ENCODE measurements around the gene GPR26. TPM values are rescaled to one million over a fixed set of nuclear protein-coding genes. Genes with fewer than 3 reads are reported as not detected.

Gene GPR26
- total RNA-seq, 1 experiment from 2014 or later: 0.07 TPM

DNA sequence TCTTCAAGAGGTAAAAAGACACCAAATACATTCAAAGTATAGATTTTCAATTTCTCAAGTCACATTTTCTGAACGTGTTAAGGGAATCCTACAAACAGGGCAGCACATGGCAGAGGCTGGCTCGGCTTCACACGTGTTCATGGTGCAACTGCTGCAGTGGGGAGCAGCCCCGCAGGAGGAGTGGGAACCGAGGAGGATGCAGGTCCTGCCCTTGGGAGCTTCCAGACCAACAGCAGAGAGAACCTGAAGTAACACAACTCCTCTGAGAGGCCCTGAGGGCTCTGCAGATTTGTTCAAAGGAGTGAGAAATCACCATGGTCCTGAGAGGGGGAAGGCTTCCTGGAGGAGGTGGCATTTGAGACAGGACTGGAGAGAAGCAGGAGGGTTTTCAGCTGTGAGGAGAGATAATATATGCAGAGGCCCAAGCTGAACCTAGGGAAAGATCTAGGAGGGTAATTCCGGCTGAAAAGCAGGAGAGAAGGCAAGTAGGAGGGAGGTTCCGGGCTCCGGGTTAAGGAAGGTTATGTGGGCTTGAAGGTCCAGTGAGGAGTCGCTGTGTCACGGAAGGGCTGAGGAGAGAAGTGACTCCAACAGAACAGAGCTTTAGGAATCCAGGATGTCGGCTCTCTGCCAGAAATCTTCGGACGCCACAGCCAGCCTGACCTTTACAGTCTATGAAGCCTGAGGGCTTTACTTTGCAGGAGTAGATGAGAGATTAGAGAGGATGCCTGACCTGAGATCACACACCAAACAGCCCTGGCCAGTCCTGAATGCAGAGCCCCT, 77.5 kb downstream of the GPR26 start:
- Histone ChIP-seq H3T11ph (ENCODE audit: low read length) (no peak overlapping the region), H3K14ac (ENCODE audit: insufficient read depth, low read length) (no peak overlapping the region; the same call in 1 of the 2 replicates), H2AK5ac (ENCODE audit: insufficient read length, low read length) (no peak overlapping the region), H3K18ac (ENCODE audit: insufficient read length, low read depth, low read length) (no peak overlapping the region), H3K27me3 (ENCODE audit: insufficient read depth, low read length) (no peaks in the 10 kb centered on the region), H3K4me2 (ENCODE audit: insufficient read depth, insufficient read length, low read length) (no peak overlapping the region), H3K4ac (ENCODE audit: low read depth, low read length) (no peak overlapping the region), H2BK120ac (ENCODE audit: low read depth, low read length, poor library complexity, severe bottlenecking) (no peak overlapping the region), H2AFZ (ENCODE audit: low read length) (no peak overlapping the region), H3K9ac (ENCODE audit: extremely low read depth, insufficient read length, low read length) (no peak overlapping the region), H3K56ac (ENCODE audit: insufficient read length, low read depth, low read length) (no peak overlapping the region), H4K5ac (ENCODE audit: insufficient read length, low read depth, low read length) (no peak overlapping the region), H2BK5ac (ENCODE audit: insufficient read length, low read length) (no peak overlapping the region), H2BK12ac (ENCODE audit: insufficient read length, low read depth, low read length) (no peak overlapping the region), H3K23ac (ENCODE audit: insufficient read length, low read depth, low read length) (no peak overlapping the region), H3K9me3 (ENCODE audit: control insufficient read depth, low read depth, low read length) (no peaks in the 10 kb centered on the region), H3K23me2 (ENCODE audit: insufficient read length, low read depth, low read length, poor library complexity, severe bottlenecking) (no peaks in the 10 kb centered on the region), H2BK15ac (ENCODE audit: low read depth, low read length) (no peak overlapping the region), H3K79me1 (ENCODE audit: insufficient read depth, low read depth, low read length, poor library complexity, severe bottlenecking) (no peaks in the 10 kb centered on the region), H3K79me2 (ENCODE audit: insufficient read depth, low read length) (no peaks in the 10 kb centered on the region), H3K4me1 (ENCODE audit: insufficient read depth, low read length) (peaks cover 10% of the 10 kb centered on the region; the same call in 1 of the 2 replicates), H2BK20ac (ENCODE audit: low read depth, low read length, poor library complexity, severe bottlenecking) (no peak overlapping the region), H4K20me1 (ENCODE audit: control insufficient read depth, insufficient read depth, insufficient read length) (no peaks in the 10 kb centered on the region), H4K91ac (ENCODE audit: insufficient read length, low read depth, low read length) (no peak overlapping the region), H4K8ac (replicated peaks; ENCODE audit: insufficient read length, low read depth, low read length) (no peak overlapping the region), H3K27ac (ENCODE audit: insufficient read length, low read depth, low read length) (no peak overlapping the region)
- DNase-seq: no peak
- Mint-ChIP-seq H3K4me3 (no peak overlapping the region), H3K9me3 (no peaks in the 10 kb centered on the region), H3K27me3 (ENCODE audit: low read depth) (peaks cover 4% of the 10 kb centered on the region), H3K4me1 (peaks cover 26 to 32% of the 10 kb centered on the region in 2 experiments), H3K27ac (peak overlapping the region in 2 of 3 experiments; percentile 34 to 59; a peak in 4 of 7 replicates), H3K36me3 (ENCODE audit: insufficient read depth in 1 of 3, low read depth in 3 of 3) (no peaks in the 10 kb centered on the region)
- no CpG with 5 or more reads among the region's 13 CpGs for WGBS (ENCODE audit: extremely low coverage, insufficient read length, low lambda C conversion rate)
- TF ChIP-seq, protein P1, sequence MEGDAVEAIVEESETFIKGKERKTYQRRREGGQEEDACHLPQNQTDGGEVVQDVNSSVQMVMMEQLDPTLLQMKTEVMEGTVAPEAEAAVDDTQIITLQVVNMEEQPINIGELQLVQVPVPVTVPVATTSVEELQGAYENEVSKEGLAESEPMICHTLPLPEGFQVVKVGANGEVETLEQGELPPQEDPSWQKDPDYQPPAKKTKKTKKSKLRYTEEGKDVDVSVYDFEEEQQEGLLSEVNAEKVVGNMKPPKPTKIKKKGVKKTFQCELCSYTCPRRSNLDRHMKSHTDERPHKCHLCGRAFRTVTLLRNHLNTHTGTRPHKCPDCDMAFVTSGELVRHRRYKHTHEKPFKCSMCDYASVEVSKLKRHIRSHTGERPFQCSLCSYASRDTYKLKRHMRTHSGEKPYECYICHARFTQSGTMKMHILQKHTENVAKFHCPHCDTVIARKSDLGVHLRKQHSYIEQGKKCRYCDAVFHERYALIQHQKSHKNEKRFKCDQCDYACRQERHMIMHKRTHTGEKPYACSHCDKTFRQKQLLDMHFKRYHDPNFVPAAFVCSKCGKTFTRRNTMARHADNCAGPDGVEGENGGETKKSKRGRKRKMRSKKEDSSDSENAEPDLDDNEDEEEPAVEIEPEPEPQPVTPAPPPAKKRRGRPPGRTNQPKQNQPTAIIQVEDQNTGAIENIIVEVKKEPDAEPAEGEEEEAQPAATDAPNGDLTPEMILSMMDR (conservative IDR thresholded peaks at IDR 0.05): no peak

All from H9 (cell line).